Measurements from ENCODE around the gene OTC.

OTC gene

DNA sequence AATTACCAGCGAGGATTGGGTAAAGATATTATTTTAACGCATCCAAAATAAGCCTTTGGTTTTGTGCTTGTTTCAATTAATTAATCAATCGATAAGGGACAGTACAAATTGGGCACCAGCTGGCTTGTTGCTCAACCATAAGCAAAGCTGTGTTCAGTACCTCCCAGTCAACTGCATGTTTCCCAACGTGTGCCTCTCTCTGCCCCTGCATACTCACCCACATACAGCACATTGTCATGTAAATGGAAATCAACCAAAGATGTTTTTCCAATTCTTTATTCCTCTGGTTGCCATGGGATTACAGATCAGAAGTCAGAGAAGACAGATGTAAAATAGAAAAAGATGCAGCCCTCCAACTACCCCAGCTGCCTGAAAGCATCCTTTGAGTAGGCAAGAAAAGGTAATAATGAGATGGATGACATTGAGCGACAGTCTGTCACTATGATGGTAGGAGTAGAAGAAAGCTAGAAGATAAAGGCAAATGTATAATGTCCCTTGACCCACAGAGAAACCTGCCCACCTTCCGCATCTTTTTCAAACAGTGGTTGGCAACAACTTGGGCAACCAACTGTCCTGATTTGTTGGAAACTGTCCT lies 116.3 kb downstream of the OTC start:
- no peak for DNase-seq (ENCODE audit: low spot score)

Data from germinal center (tissue), 1 donor.